ENCODE measurements around the gene STEAP4. TPM values are rescaled to one million over a fixed set of nuclear protein-coding genes. Genes with fewer than 3 reads are reported as not detected.

STEAP4 gene
- total RNA-seq, 1 donor from 2014 or later = 0.11 TPM

DNA sequence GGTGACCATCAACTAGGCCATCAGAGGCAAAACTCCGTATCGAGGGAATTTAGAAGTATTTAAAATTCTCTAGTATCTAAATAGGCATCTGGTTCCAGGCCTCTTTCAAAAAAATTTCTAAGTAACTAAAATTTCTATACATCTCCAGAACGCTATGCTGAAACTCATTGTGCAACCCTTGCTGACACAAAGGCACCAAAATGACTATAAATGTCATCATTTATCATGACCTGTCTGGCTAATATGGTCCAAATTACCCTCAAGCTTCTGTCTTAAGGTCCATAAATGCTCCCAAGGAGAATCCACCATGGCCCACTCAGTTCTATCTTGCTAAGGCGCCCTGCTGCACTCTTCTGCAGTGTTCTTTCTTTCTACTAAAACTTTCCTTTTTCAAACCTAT is 16.2 kb downstream of the STEAP4 start:
- Mint-ChIP-seq H3K36me3 (ENCODE audit: unreplicated experiment) (no peaks in the 10 kb centered on the region), H3K27ac (ENCODE audit: unreplicated experiment) (no peak overlapping the region), H3K4me3 (ENCODE audit: unreplicated experiment) (no peak overlapping the region), H3K27me3 (ENCODE audit: unreplicated experiment) (no peaks in the 10 kb centered on the region), H3K9me3 (ENCODE audit: unreplicated experiment) (no peaks in the 10 kb centered on the region), H3K4me1 (ENCODE audit: unreplicated experiment) (no peaks in the 10 kb centered on the region)
- no peak for DNase-seq (ENCODE audit: extremely low spot score, unreplicated experiment)
- TF ChIP-seq, protein P1, sequence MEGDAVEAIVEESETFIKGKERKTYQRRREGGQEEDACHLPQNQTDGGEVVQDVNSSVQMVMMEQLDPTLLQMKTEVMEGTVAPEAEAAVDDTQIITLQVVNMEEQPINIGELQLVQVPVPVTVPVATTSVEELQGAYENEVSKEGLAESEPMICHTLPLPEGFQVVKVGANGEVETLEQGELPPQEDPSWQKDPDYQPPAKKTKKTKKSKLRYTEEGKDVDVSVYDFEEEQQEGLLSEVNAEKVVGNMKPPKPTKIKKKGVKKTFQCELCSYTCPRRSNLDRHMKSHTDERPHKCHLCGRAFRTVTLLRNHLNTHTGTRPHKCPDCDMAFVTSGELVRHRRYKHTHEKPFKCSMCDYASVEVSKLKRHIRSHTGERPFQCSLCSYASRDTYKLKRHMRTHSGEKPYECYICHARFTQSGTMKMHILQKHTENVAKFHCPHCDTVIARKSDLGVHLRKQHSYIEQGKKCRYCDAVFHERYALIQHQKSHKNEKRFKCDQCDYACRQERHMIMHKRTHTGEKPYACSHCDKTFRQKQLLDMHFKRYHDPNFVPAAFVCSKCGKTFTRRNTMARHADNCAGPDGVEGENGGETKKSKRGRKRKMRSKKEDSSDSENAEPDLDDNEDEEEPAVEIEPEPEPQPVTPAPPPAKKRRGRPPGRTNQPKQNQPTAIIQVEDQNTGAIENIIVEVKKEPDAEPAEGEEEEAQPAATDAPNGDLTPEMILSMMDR (IDR thresholded peaks at IDR 0.05) = no peak

GRCh38 chr7:88289564-88290025 is 17.1 kb downstream of the STEAP4 start:
- Mint-ChIP-seq H3K36me3 (ENCODE audit: unreplicated experiment) (no peaks in the 10 kb centered on the region), H3K9me3 (ENCODE audit: unreplicated experiment) (no peaks in the 10 kb centered on the region), H3K27me3 (ENCODE audit: unreplicated experiment) (no peaks in the 10 kb centered on the region), H3K4me3 (ENCODE audit: unreplicated experiment) (no peak overlapping the region), H3K27ac (ENCODE audit: unreplicated experiment) (no peak overlapping the region), H3K4me1 (ENCODE audit: unreplicated experiment) (no peaks in the 10 kb centered on the region)
- no peak for DNase-seq (ENCODE audit: extremely low spot score, unreplicated experiment)
- TF ChIP-seq, protein P1 (IDR thresholded peaks at IDR 0.05) = no peak

DNA sequence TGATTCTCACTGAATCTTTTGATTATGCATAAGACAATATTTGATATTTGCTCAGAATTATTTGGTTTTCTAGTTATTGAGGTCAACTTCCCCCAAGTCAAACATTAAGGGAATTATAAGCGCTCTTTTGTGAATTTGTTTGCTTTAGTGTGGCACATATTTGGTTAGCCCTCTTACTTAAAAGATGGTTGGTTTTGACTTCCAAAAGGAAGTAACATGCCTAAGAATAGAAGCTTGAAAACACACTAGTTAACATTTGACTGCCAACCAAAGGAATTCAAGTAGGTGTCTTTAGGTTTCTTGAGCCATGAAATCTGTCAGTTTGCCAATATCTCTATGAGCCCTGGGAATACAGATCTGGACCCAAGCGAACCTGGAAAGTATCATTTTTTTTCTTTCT is 24.9 kb downstream of the STEAP4 start:
- H3K27ac Mint-ChIP-seq (ENCODE audit: unreplicated experiment) = no peak overlapping the region
- no peaks in the 10 kb centered on the region for H3K9me3 Mint-ChIP-seq (ENCODE audit: unreplicated experiment)
- DNase-seq (ENCODE audit: extremely low spot score, unreplicated experiment) = no peak
- TF ChIP-seq, protein P1 (IDR thresholded peaks at IDR 0.05) = no peak
- no peaks in the 10 kb centered on the region for H3K27me3 Mint-ChIP-seq (ENCODE audit: unreplicated experiment)
- no peak overlapping the region for H3K4me3 Mint-ChIP-seq (ENCODE audit: unreplicated experiment)
- H3K36me3 Mint-ChIP-seq (ENCODE audit: unreplicated experiment) = no peaks in the 10 kb centered on the region
- H3K4me1 Mint-ChIP-seq (ENCODE audit: unreplicated experiment) = no peaks in the 10 kb centered on the region

- TF ChIP-seq, protein P1 (IDR thresholded peaks at IDR 0.05) = no peak
- Mint-ChIP-seq H3K27me3 (ENCODE audit: unreplicated experiment) (no peaks in the 10 kb centered on the region), H3K9me3 (ENCODE audit: unreplicated experiment) (no peaks in the 10 kb centered on the region), H3K4me1 (ENCODE audit: unreplicated experiment) (no peaks in the 10 kb centered on the region), H3K27ac (ENCODE audit: unreplicated experiment) (no peak overlapping the region), H3K4me3 (ENCODE audit: unreplicated experiment) (no peak overlapping the region), H3K36me3 (ENCODE audit: unreplicated experiment) (no peaks in the 10 kb centered on the region)
- no peak for DNase-seq (ENCODE audit: extremely low spot score, unreplicated experiment)
Observed at GRCh38 chr7:88280801-88281200, 25.9 kb downstream of the STEAP4 start.

DNA sequence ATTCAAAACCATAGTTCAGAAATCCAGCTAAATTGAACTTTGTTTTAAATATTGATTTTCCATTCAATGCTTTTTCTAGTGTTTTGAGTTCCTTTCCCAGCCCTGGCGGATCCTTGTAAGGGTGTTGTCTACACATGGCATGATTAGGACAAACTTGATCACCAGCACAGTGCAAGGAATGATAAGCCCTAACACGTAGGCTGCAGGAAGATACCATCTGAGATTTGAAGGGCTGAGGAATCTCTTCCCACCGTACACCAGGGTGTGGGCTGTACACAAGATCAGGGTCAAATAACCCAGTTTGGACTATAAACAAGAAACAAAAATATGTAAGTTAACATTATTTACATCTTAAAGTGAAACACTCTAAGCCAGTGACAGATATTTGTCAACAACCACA is 27.4 kb downstream of the STEAP4 start:
- Mint-ChIP-seq H3K36me3 (ENCODE audit: unreplicated experiment) (no peaks in the 10 kb centered on the region), H3K4me1 (ENCODE audit: unreplicated experiment) (no peaks in the 10 kb centered on the region), H3K9me3 (ENCODE audit: unreplicated experiment) (no peaks in the 10 kb centered on the region), H3K27me3 (ENCODE audit: unreplicated experiment) (no peaks in the 10 kb centered on the region), H3K27ac (ENCODE audit: unreplicated experiment) (no peak overlapping the region), H3K4me3 (ENCODE audit: unreplicated experiment) (no peak overlapping the region)
- TF ChIP-seq, protein P1 (IDR thresholded peaks at IDR 0.05) = no peak
- no peak for DNase-seq (ENCODE audit: extremely low spot score, unreplicated experiment)
